PC-9 (cell line): ENCODE results near the gene MGLL. TPM values are rescaled to one million over a fixed set of nuclear protein-coding genes. Genes with fewer than 3 reads are reported as not detected.
"Not testable (repeated sequence)": the region's sequence is repeated elsewhere in the genome, so short reads cannot be mapped to it uniquely, and the experiment has no call there.

ENCODE experiments used
- BruUV-seq: library from RNA; stranded (reverse); fragments of 400-500 nt; replicated peaks from 2 replicates; lab custom pipeline; 2021; lab: Mats Ljungman, UMichigan
- CTCF ChIA-PET: fragments of 300-600 bp; sonication (Branson Sonifier 250); formaldehyde crosslinking; loops from one replicate; lab custom pipeline; 2022; ENCODE audit warnings: antibody characterized with exemption; lab: Charles Lee
- POLR2A ChIA-PET: fragments of 300-600 bp; sonication (Branson Sonifier 250); formaldehyde crosslinking; loops from one replicate; lab custom pipeline; 2022; ENCODE audit warnings: antibody characterized with exemption; ENCODE audit not compliant: unreplicated experiment; lab: Charles Lee
- DNase-seq, 2 experiments: peaks; one replicate each; pipeline versions ENCODE4 v3.0.0 to v3.0.0-alpha.2; 2015 to 2022; ENCODE audit warnings: mixed read lengths in 1 of 2
- H2AFZ ChIP-seq: fragments of 200-600 bp; sonication (generic); 2 replicates; pipeline ENCODE4 v1.8.1; 2017; ENCODE audit warnings: antibody characterized with exemption
- H3F3A ChIP-seq: fragments of 200-600 bp; sonication (generic); 2 replicates; pipeline ENCODE4 v1.8.1; 2017; ENCODE audit warnings: antibody characterized with exemption, mild to moderate bottlenecking, low read depth; ENCODE audit not compliant: insufficient read depth
- H3K27ac ChIP-seq: fragments of 200-600 bp; sonication (generic); 2 replicates; pipeline ENCODE4 v1.6.1; 2016; ENCODE audit warnings: mixed run types
- H3K27me3 ChIP-seq: fragments of 200-600 bp; sonication (generic); 2 replicates; pipeline ENCODE4 v1.6.1; 2016; ENCODE audit warnings: low read depth, mixed run types; ENCODE audit not compliant: insufficient read depth
- H3K36me3 ChIP-seq: fragments of 200-600 bp; sonication (generic); 2 replicates; pipeline ENCODE4 v1.6.1; 2016; ENCODE audit warnings: low read depth, mixed run types
- H3K4me1 ChIP-seq: fragments of 200-600 bp; sonication (generic); replicated peaks from 2 replicates; pipeline ENCODE4 v1.6.1; 2016; ENCODE audit warnings: mixed run types; ENCODE audit not compliant: insufficient read depth
- H3K4me2 ChIP-seq: fragments of 200-600 bp; sonication (generic); 2 replicates; pipeline ENCODE4 v1.6.1; 2017; ENCODE audit warnings: mixed run types
- H3K4me3 ChIP-seq: fragments of 200-600 bp; sonication (generic); 2 replicates; pipeline ENCODE4 v1.6.1; 2016; ENCODE audit warnings: mixed run types
- H3K79me2 ChIP-seq: fragments of 200-600 bp; sonication (generic); 2 replicates; pipeline ENCODE4 v1.6.1; 2017; ENCODE audit warnings: low read depth, mixed run types
- H3K9me2 ChIP-seq: fragments of 200-600 bp; sonication (generic); 2 replicates; pipeline ENCODE4 v1.8.1; 2017; ENCODE audit warnings: mild to moderate bottlenecking; ENCODE audit not compliant: insufficient read depth
- H3K9me3 ChIP-seq: fragments of 200-600 bp; sonication (generic); 2 replicates; pipeline ENCODE4 v1.8.1; 2016; ENCODE audit warnings: low read depth; ENCODE audit not compliant: insufficient read depth
- H4K20me1 ChIP-seq: fragments of 200-600 bp; sonication (generic); 2 replicates; pipeline ENCODE4 v1.8.1; 2017; ENCODE audit not compliant: insufficient read depth
- CTCF ChIP-seq: fragments of 200-600 bp; sonication (generic); conservative IDR thresholded peaks from 2 replicates; pipeline ENCODE4 v1.6.1; 2017; ENCODE audit warnings: mixed run types, antibody characterized with exemption, mild to moderate bottlenecking, moderate library complexity
- EZH2 ChIP-seq: fragments of 200-600 bp; sonication (generic); IDR thresholded peaks from 2 replicates; pipeline ENCODE4 v1.8.0; 2017; ENCODE audit warnings: antibody characterized with exemption, low read depth
- intact Hi-C: fragments of 100-400 bp; cut with micrococcal nuclease; formaldehyde crosslinking; loops from one replicate; pipeline ENCODE4 v1.10.0; 2022; ENCODE audit not compliant: unreplicated experiment
- total RNA-seq: library from RNA; stranded (reverse); gene quantifications from 2 replicates; pipeline ENCODE4 v1.2.3, GENCODE V29; 2021

The MGLL gene
- total RNA-seq, 1 experiment from 2014 or later, result 30.7 TPM

DNA sequence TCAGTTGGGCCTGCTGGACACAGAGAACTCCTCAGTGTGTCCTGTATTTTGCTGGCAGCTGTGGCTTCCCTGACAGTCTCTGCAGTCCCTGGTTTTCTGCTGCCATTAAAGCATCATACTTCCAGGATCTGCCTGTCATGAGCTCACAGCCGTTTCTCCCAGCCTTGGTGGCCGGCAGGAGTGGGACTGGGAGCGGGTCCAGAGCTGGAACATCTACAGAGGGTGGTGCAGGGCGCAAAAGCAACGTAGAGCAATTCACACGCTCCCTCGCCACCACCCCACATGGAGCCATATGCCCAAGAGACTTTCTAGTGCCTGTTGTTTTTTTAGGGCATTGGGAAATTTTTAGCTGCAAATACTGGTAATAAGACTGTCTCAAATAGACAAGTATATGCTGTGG, 116.0 kb downstream of the MGLL start:
- H3K27ac ChIP-seq, result no peak overlapping the region
- no peaks in the 10 kb centered on the region for H3K9me3 ChIP-seq
- ChIA-PET CTCF (no interaction called here), POLR2A (no interaction called here)
- BruUV-seq, result no TSS peak
- no peaks in the 10 kb centered on the region for H3K4me1 ChIP-seq
- TF ChIP-seq CTCF (no peak), EZH2 (no peak)
- H3K4me2 ChIP-seq, result no peak overlapping the region
- DNase-seq, result no peak
- H3K36me3 ChIP-seq, result no peaks in the 10 kb centered on the region
- H3K4me3 ChIP-seq, result no peak overlapping the region
- intact Hi-C loops, result no loop called here
- no peaks in the 10 kb centered on the region for H4K20me1 ChIP-seq
- no peaks in the 10 kb centered on the region for H3K9me2 ChIP-seq
- H3F3A ChIP-seq, result no peaks in the 10 kb centered on the region
- H2AFZ ChIP-seq, result no peak overlapping the region
- H3K79me2 ChIP-seq, result no peaks in the 10 kb centered on the region
- H3K27me3 ChIP-seq, result no peaks in the 10 kb centered on the region

GRCh38 chr3:127704840-127705239, 117.5 kb downstream of the MGLL start:
- H3K9me3 ChIP-seq, BruUV-seq: not testable (repeated sequence)

GRCh38 chr3:127702151-127702578, 120.2 kb downstream of the MGLL start:
- Histone ChIP-seq H3K27ac (no peak overlapping the region), H3K79me2 (no peaks in the 10 kb centered on the region), H4K20me1 (no peaks in the 10 kb centered on the region), H3K9me3 (no peaks in the 10 kb centered on the region), H3K27me3 (no peaks in the 10 kb centered on the region), H3K36me3 (no peaks in the 10 kb centered on the region), H3K4me3 (no peak overlapping the region), H3K4me2 (no peak overlapping the region), H2AFZ (no peak overlapping the region), H3K4me1 (no peaks in the 10 kb centered on the region), H3K9me2 (no peaks in the 10 kb centered on the region), H3F3A (0 out of 2 replicates have a peak, but pooled peaks cover 2% of the 10 kb centered on the region)
- POLR2A ChIA-PET, result no interaction called here
- TF ChIP-seq CTCF (no peak), EZH2 (no peak)
- intact Hi-C loops, result no loop called here
- no peak for DNase-seq
- no TSS peak for BruUV-seq
- CTCF ChIA-PET, result no interaction called here

More at GRCh38 chr3:127704840-127705239, 117.5 kb downstream of the MGLL start:
- H3K79me2 ChIP-seq, H3K4me2 ChIP-seq, H3K36me3 ChIP-seq, POLR2A ChIA-PET, H3K27ac ChIP-seq, H3K4me1 ChIP-seq, H3K9me2 ChIP-seq, H3K27me3 ChIP-seq, CTCF ChIA-PET, H3K4me3 ChIP-seq, DNase-seq, H4K20me1 ChIP-seq, H3F3A ChIP-seq, intact Hi-C loops, H2AFZ ChIP-seq: not testable (repeated sequence)

DNA sequence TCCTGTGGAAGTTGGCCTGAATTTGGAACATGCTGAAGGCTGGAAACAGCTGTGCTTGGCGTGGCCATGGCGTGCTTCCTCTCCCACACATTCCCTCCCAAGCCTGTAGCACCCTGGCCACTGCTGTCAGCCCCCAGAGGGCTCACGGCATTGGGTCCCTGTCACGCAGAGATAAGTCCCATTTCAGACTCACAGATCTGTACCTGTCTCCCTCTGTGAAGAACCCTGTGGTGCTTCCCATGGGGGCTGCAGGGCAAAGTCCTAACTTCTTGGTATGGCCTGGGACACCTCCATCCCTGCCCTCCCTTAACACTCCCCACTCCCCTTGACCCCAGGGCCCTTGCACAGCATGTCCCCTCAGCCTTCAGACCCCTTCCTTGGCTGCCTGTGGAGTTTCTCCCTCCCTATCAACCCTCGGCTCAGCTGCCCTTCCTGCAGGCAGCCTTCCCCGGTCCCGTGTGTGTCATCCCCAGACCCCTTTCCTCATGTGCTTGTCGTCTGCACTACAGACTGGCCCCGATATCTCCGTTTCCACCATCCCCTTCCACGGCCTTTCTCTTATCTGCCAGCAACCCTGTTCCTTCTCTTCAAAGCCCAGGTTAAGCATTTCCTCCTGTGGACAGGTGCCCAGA, 120.9 kb downstream of the MGLL start:
- no peak for DNase-seq
- no peaks in the 10 kb centered on the region for H3K36me3 ChIP-seq
- H3K9me3 ChIP-seq, result no peaks in the 10 kb centered on the region
- no TSS peak for BruUV-seq
- no peaks in the 10 kb centered on the region for H3K27me3 ChIP-seq
- no peaks in the 10 kb centered on the region for H4K20me1 ChIP-seq
- no peaks in the 10 kb centered on the region for H3K9me2 ChIP-seq
- POLR2A ChIA-PET, result no interaction called here
- H3K4me1 ChIP-seq, result no peaks in the 10 kb centered on the region
- no peak overlapping the region for H3K4me3 ChIP-seq
- no peaks in the 10 kb centered on the region for H3K79me2 ChIP-seq
- CTCF ChIA-PET, result no interaction called here
- H3K27ac ChIP-seq, result no peak overlapping the region
- intact Hi-C loops, result no loop called here
- TF ChIP-seq EZH2, result no peak
- TF ChIP-seq CTCF, result no peak
- no peak overlapping the region for H2AFZ ChIP-seq
- no peak overlapping the region for H3K4me2 ChIP-seq
- 0 out of 2 replicates have a peak, but pooled peaks cover 5% of the 10 kb centered on the region for H3F3A ChIP-seq
